NCI-H128 (cell line): ENCODE measurements around the gene PRR32.
"Not testable (repeated sequence)": the region's sequence is repeated elsewhere in the genome, so short reads cannot be mapped to it uniquely, and the experiment has no call there.

ENCODE experiments used
- DNase-seq: peaks from one replicate; lab custom pipeline; 2025; ENCODE audit not compliant: unreplicated experiment; lab: John Stamatoyannopoulos, UW

PRR32 gene

GRCh38 chrX:126819429-126819828, at the start of gene PRR32:
Gene PRR32, plus strand, starts transcription at chrX:126819729. Its CDS starts 115 bp downstream, at chrX:126819844.
- no peak for DNase-seq

GRCh38 chrX:126770179-126770578, 49.4 kb upstream of the PRR32 start:
- no peak for DNase-seq

GRCh38 chrX:126785539-126785938, 34.0 kb upstream of the PRR32 start:
- DNase-seq, result no peak

GRCh38 chrX:126799059-126799458, 20.5 kb upstream of the PRR32 start:
- no peak for DNase-seq

- not testable (repeated sequence) for DNase-seq
These were observed 12.7 kb upstream of the PRR32 start for GRCh38 chrX:126806784-126807183.

- no peak for DNase-seq
These were observed 3.7 kb upstream of the PRR32 start for GRCh38 chrX:126815806-126816205.

- DNase-seq, result no peak
These were observed 1.3 kb downstream of the PRR32 start for GRCh38 chrX:126820700-126821420.

GRCh38 chrX:126824338-126825007, 4.9 kb downstream of the PRR32 start:
- no peak for DNase-seq

GRCh38 chrX:126825566-126826193, 6.2 kb downstream of the PRR32 start:
- DNase-seq, result no peak

GRCh38 chrX:126836186-126836585, 16.7 kb downstream of the PRR32 start:
- no peak for DNase-seq

GRCh38 chrX:126847143-126847542, 27.6 kb downstream of the PRR32 start:
- DNase-seq, result no peak

GRCh38 chrX:126855839-126856524, 36.5 kb downstream of the PRR32 start:
- DNase-seq, result no peak
